ENCODE measurements around the gene RNF224.
A peak's percentile ranks its signal among the peaks of the same experiment; 100 is the strongest.

Gene RNF224

DNA sequence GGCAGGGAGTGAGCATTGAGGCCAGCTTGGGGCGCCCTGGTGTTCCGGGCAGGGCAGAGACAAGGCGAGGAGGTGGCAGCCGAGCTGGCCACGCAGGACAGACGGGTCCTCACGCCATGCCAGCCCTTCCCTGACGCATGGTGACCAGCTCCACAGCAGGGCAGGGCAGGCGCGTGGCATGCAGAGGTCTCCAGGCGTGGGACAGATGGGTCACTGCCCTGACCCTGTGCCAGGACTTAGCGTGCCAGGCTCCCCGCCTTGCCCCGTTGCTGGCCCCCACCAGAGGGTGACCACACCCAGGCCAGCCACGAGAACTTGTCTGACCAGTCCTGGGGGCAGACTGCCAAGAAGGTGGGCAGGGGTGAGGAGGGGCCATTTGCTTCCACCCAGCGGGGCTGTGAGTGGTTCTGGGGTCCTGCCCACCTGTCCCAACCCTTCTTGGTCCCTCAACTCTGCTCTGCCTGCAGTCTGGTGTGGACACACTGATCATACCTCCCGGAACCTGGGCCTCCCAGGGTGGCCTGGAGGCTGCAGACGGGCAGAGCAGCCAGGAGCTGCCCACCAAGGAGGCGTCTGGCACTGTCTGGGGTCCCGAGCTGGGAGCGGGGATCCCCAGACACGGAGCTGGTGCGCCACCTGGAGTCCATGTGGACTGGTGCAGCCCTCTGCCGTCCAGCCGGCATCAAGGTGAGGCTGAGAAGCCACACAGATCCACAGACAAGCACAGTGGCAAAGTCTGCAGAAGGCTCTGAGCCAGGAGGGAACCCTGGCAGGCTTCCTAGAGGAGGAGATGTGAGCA, at the start of gene RNF224:
TSS of gene RNF224 (plus strand) at position 449 of the 799 bp plus-strand sequence. CDS start 834 bp downstream, outside the sequence.
- peak; percentile 52 to 76 (median 70) for DNase-seq (ENCODE audit: low read depth in 4 of 4, low spot score in 1 of 4)

DNA sequence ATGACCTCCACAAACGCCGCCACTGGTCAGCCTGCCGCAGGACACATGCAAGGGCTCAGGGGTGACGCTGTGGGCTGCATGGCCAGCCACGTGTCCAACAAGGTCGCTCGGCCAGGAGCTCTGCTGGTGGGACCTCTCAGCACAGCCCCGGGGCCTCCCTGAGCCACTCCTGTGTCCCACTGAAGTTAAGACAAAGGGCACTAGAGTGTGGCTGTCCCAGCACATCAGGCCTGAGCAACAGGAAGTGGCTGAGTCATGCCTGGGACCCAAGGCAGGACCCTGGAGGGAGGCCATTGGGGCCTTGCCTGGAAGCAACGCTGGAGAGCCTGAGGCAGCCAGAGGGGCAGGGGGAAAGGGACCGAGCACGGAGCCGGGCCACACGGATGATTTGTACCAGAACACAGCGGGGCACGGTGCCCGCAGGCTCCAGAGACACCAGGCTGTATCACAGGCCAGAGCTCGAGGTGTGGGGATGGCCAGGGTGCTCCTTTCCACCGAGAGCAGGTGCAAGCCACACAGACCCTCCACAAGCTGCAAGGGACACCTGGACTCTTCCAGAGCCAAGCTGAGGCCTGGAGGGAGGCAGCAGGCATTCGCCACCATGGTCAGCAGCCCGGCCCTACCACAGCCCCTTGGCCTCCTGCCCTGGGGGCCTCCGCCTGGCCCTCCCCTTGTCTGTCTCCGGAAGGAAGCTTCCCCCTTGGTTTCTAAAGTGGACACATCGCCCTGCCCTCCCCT, 48.9 kb upstream of the RNF224 start:
- DNase-seq (ENCODE audit: low read depth in 4 of 4, low spot score in 1 of 4) = no peak

- DNase-seq (ENCODE audit: low read depth in 4 of 4, low spot score in 1 of 4) = no peak
Measured at GRCh38 chr9:137178939-137179630, 48.2 kb upstream of the RNF224 start.

- DNase-seq (ENCODE audit: low read depth in 4 of 4, low spot score in 1 of 4) = no peak
Measured at GRCh38 chr9:137179761-137180160, 47.5 kb upstream of the RNF224 start.

DNA sequence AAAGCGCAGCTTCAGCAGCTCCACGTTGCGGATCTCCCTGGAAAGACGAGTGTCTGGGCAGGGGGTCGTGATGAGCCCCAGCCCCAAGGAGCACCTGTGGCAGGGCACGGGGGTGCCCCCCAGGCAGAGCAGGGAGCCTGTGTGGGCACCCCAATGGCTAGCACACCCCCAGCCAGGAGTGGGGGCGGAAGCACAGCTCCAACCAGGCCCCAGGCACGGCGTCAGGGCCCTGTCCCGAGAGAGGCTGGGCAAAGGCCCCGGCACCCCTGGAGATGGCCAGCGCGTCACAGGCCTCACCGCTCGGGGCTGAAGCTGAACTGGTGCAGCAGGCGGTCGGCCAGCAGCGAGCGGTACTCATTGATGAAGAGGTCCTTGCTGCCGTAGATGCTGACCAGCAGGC, 46.8 kb upstream of the RNF224 start:
- DNase-seq (ENCODE audit: low read depth in 4 of 4, low spot score in 1 of 4) = no peak

GRCh38 chr9:137181680-137182079, 45.6 kb upstream of the RNF224 start:
- no peak for DNase-seq (ENCODE audit: low read depth in 4 of 4, low spot score in 1 of 4)

DNA sequence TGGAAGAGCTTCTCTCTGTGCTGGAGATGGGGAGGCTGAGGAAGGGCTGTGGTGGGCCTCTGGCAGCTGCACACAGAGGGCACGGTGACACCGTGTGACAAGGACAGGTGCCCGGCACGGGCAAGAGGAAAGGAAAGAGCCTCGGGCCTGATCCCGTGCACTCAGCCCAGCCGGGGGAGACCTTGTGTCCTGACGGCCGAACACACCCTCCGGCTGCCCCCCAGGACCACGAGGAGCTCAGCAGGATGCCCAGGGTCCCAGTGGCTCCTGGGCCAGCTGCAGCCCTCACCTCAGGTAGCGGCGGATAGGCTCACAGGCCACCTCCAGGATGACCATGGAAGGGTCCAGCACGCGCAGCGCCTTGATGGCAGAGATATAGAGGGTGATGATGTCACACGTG, 44.5 kb upstream of the RNF224 start:
- no peak for DNase-seq (ENCODE audit: low read depth in 4 of 4, low spot score in 1 of 4)

- no peak for DNase-seq (ENCODE audit: low read depth in 4 of 4, low spot score in 1 of 4)
Measured at GRCh38 chr9:137183980-137184595, 43.2 kb upstream of the RNF224 start.

DNA sequence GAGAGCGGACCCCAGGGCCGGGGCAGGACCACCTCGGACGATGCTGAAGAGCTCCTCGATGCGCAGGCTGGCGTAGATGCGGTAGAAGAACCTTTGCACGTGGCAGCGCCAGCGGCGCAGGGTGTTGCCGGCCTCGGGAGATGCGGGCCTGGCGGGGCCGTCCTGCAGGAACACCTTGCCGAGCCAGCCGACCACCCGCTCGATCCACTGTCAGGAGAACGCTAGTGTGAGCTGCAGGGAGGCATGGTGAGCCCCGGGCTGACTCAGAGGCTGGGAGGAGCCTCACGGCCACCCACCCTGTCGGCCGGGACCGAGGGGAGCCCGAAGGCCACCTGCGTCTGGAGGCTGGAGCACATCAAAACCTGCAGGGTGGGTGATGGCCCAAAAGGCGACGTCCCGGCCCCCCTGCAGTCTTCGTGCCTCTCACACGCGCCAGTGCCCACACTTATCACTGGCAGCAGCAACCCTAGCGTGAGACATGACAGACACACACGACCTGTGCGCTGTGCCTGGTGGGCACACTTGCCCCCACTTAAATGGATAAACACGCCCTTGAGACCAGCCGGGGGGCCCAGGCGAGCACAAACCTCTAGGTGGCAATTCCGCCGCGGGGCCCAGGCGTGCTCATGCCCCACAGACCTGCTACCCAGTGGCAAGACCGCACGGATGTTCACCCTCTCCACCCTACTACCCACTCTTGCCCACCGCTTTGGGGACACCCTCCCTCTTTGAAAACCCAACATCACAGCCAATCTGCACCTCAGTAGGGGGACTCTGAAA, 42.2 kb upstream of the RNF224 start:
- DNase-seq (ENCODE audit: low read depth in 4 of 4, low spot score in 1 of 4) = no peak

- DNase-seq (ENCODE audit: low read depth in 4 of 4, low spot score in 1 of 4) = no peak
Measured at GRCh38 chr9:137185921-137186320, 41.4 kb upstream of the RNF224 start.

- no peak for DNase-seq (ENCODE audit: low read depth in 4 of 4, low spot score in 1 of 4)
Measured at GRCh38 chr9:137186385-137186784, 40.9 kb upstream of the RNF224 start.

- DNase-seq (ENCODE audit: low read depth in 4 of 4, low spot score in 1 of 4) = no peak
Measured at GRCh38 chr9:137187386-137187785, 39.9 kb upstream of the RNF224 start.

- DNase-seq (ENCODE audit: low read depth in 4 of 4, low spot score in 1 of 4) = no peak
Measured at GRCh38 chr9:137188086-137188489, 39.2 kb upstream of the RNF224 start.

DNA sequence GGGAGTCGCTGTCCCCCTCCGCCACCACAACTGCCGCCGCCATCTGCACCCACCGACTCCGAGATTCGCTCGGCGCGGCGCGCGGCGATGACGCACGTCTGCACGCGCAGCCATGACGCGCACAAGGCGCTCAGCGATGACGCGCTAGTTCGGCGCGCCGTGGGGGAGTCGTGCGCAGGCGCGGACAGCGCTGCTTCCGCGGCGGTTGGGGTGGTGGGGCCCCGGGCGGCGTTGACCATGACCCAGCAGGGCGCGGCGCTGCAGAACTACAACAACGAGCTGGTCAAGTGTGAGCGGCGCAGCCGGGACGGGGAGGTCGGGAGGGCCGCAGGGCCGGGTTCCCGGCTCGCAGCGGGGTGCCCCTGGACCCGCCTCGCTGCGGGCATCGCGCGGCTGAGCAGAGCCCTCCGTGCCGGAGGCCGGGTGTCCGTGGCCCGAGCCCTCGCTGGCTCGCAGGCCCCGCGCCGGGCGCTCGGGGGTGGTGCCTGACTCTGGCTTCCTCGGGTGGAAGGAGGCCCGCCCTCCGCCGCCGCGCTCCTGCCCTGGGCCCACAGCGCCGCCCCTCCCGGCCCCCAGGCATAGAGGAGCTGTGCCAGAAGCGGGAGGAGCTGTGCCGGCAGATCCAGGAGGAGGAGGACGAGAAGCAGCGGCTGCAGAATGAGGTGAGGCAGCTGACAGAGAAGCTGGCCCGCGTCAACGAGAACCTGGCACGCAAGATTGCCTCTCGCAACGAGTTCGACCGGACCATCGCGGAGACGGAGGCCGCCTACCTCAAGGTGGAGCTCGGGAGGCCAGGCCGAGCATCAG, 38.6 kb upstream of the RNF224 start, which contains the start of the genes ANAPC2 and SSNA1:
TSS of gene ANAPC2 (minus strand) at position 71 of the 807 bp plus-strand sequence. CDS start at position 43, 28 bp downstream.
TSS of gene SSNA1 (plus strand) at position 187 of the 807 bp plus-strand sequence. CDS start at position 238, 51 bp downstream.
- DNase-seq (ENCODE audit: low read depth in 4 of 4, low spot score in 1 of 4) = peak; percentile 88 to 93 (median 90)

GRCh38 chr9:137189297-137190295, 37.7 kb upstream of the RNF224 start:
- no peak for DNase-seq (ENCODE audit: low read depth in 4 of 4, low spot score in 1 of 4)

DNA sequence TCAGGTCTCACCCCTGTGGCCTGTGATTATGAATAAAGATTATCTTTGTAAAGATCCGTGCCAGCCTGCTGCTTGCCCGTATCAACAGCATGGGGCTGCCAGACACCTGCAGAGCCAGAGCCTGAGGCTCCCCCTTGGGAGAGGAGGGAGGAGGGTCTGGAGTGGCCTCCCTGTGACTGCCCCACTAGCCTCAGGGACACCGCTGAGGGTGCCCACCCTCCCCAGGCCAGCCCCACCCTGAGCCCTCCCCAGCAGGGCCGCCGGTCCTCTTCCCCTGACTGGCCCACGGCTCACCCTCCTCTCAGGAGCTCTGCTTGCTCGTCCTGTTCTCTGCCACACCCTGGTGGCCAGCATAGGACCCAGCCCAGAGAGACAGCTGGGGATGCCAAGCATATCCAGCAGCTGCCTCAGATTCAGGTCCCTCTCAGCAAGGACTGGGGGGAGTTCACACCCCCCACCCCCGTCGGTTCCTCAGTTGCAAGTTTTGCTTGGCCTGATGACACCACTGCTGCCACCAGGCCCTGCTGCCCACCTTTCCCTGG, 36.9 kb upstream of the RNF224 start:
- DNase-seq (ENCODE audit: low read depth in 4 of 4, low spot score in 1 of 4) = no peak

- DNase-seq (ENCODE audit: low read depth in 4 of 4, low spot score in 1 of 4) = no peak
Measured at GRCh38 chr9:137191245-137191644, 36.1 kb upstream of the RNF224 start.
